Gastroesophageal sphincter (tissue), 3 donors: ENCODE results near the gene KIRREL3.

Source experiments
- POLR2AphosphoS5 ChIP-seq: sonication (generic); formaldehyde crosslinking; IDR thresholded peaks from one replicate; pipeline ENCODE4 v1.6.1; 2017; ENCODE audit warnings: antibody characterized with exemption
- TF ChIP-seq, protein P1 (sequence below), 4 experiments: fragments of 200-600 bp in 2 of 4; fragments of 450-650 bp in 2 of 4; sonication (generic) in 1 of 4; IDR thresholded peaks; one replicate each; pipeline ENCODE4 v1.5.1; 2017 to 2019; ENCODE audit warnings: antibody characterized with exemption in 4 of 4, mild to moderate bottlenecking in 2 of 4, moderate library complexity in 2 of 4

DNA sequence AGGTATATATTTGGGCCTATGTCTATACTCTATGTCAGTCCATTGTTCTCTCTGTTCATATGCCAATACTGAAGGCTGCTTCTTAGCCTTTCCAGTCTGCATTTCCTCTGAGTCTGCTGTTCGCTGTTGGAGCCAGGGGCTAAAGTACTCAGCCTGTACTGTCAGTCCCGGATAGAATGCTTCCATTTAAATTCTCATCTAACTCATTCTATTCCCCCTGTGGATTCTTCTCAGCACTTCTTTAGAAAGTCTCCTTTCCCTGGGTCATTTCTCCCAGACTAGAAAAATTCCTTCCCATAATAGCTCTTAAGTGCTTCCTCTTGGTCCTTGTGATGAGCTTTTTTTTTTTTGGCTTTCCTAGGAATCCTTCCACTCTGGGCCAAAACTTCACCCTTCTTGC lies 293.1 kb downstream of the KIRREL3 start:
- TF ChIP-seq, protein P1, sequence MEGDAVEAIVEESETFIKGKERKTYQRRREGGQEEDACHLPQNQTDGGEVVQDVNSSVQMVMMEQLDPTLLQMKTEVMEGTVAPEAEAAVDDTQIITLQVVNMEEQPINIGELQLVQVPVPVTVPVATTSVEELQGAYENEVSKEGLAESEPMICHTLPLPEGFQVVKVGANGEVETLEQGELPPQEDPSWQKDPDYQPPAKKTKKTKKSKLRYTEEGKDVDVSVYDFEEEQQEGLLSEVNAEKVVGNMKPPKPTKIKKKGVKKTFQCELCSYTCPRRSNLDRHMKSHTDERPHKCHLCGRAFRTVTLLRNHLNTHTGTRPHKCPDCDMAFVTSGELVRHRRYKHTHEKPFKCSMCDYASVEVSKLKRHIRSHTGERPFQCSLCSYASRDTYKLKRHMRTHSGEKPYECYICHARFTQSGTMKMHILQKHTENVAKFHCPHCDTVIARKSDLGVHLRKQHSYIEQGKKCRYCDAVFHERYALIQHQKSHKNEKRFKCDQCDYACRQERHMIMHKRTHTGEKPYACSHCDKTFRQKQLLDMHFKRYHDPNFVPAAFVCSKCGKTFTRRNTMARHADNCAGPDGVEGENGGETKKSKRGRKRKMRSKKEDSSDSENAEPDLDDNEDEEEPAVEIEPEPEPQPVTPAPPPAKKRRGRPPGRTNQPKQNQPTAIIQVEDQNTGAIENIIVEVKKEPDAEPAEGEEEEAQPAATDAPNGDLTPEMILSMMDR (IDR thresholded peaks at IDR 0.05) = no peak
- TF ChIP-seq POLR2AphosphoS5 = no peak
